K562 (cell line): ENCODE data around the gene ITPK1. TPM values are rescaled to one million over a fixed set of nuclear protein-coding genes. Genes with fewer than 3 reads are reported as not detected.

Source experiments
- CBX8 ChIP-seq: fragments of 200-600 bp; sonication (generic); IDR thresholded peaks from 2 replicates; pipeline ENCODE4 v1.6.1; 2012; ENCODE audit warnings: borderline replicate concordance, mixed run types, low read depth, mild to moderate bottlenecking, moderate library complexity, mixed read lengths, low read length, control low read depth, inconsistent platforms; ENCODE audit not compliant: poor library complexity, severe bottlenecking; ENCODE audit errors: extremely low read depth
- CHD1 ChIP-seq: fragments of 200-600 bp; sonication (generic); IDR thresholded peaks from one replicate; pipeline ENCODE4 v1.6.1; 2012; ENCODE audit warnings: mild to moderate bottlenecking, moderate library complexity, low read length, inconsistent platforms
- MAZ ChIP-seq, 2 experiments: fragments of 450-650 bp in 1 of 2; sonication (generic) in 1 of 2; formaldehyde crosslinking; IDR thresholded peaks in 1 of 2; conservative IDR thresholded peaks in 1 of 2; 2 replicates each; pipeline versions ENCODE4 v1.4.0 to v1.5.0; 2020; ENCODE audit warnings: mild to moderate bottlenecking in 1 of 2, missing genetic modification reagents in 1 of 2
- NONO ChIP-seq, 2 experiments: fragments of 200-400 bp in 1 of 2; fragments of 450-650 bp in 1 of 2; formaldehyde crosslinking in 1 of 2; IDR thresholded peaks; 2 replicates each; pipeline ENCODE4 v1.6.1; 2017; ENCODE audit warnings: low read depth in 2 of 2, mild to moderate bottlenecking in 2 of 2, moderate library complexity in 2 of 2, low read length in 1 of 2
- RCOR1 ChIP-seq, 2 experiments: IDR thresholded peaks; 2 replicates each; pipeline ENCODE4 v1.6.1; 2012; ENCODE audit warnings: low read depth in 2 of 2, low read length in 2 of 2, borderline replicate concordance in 1 of 2, improper control_type of control experiment in 1 of 2
- RNF219 ChIP-seq: fragments of 250-450 bp; sonication (Bioruptor Pico); IDR thresholded peaks from 2 replicates; pipeline ENCODE4 v1.5.0; 2022; ENCODE audit warnings: mild to moderate bottlenecking
- TRIM28 ChIP-seq: fragments of 450-650 bp; IDR thresholded peaks from 2 replicates; pipeline ENCODE4 v1.6.1; 2017
- ZSCAN32 ChIP-seq: fragments of 450-650 bp; formaldehyde crosslinking; IDR thresholded peaks from 2 replicates; pipeline ENCODE4 v1.4.0; 2020; ENCODE audit warnings: mild to moderate bottlenecking, moderate library complexity
- polyA plus RNA-seq, 8 experiments: library from polyadenylated mRNA; depleted of rRNA in 4 of 8; stranded (reverse) in 5 of 8; unstranded in 3 of 8; fragments of >200 nt; fragmentation: Nextera tagmentation in 2 of 8; fragmentation: Illumina TruSeq in 1 of 8; extraction: Ambion mirVana in 2 of 8; extraction: Trizol in 1 of 8; gene quantifications; 2 replicates each; pipeline versions ENCODE4 v1.2.1 to v1.2.3, GENCODE V29; 2011 to 2014; ENCODE audit warnings: inconsistent platforms in 1 of 8, missing spikeins in 1 of 8
- total RNA-seq, 7 experiments: library from RNA; depleted of rRNA in 6 of 7; stranded (reverse); fragments of >200 nt in 6 of 7; fragmentation: Illumina TruSeq in 2 of 7; extraction: Trizol in 2 of 7; gene quantifications; 2 replicates each; pipeline versions ENCODE4 v1.2.1 to v1.2.3, GENCODE V29; 2011 to 2021; ENCODE audit warnings: low replicate concordance in 1 of 7
- TF ChIP-seq, protein P1 (sequence below): IDR thresholded peaks from 3 replicates; pipeline ENCODE4 v1.6.1; 2011; ENCODE audit warnings: borderline replicate concordance, mild to moderate bottlenecking, moderate library complexity; ENCODE audit not compliant: insufficient read length; ENCODE audit errors: extremely low read depth

The ITPK1 gene
- total and polyA plus RNA-seq, 9 of the 15 experiments (the other 6 are each of a cell fraction or from before 2014, with no cell fraction given), result 1.2 to 39.2 (median 23.0) TPM

DNA sequence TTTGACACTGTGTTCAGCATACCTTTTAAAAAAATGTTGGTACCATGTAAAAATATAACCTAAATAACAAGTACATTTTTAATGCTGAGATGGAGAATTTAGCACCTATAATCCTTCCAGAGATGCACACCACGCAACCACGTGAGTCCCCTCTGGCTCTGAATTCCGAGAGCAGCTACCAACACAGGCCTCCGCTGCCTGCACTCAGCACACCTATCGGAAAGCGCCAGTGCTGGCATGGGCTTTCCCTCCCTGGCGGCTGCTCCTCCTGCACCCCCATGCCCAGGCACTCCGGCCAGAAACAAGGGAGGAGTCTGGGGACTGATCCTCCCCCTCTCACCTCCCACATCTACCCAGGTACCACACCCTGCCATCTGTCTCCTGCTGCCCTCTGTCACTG is 47.0 kb downstream of the ITPK1 start (continued):
- TF ChIP-seq MAZ (CRISPR knock-in tag; conservative IDR thresholded peaks at IDR 0.05 in 1 of 2, IDR thresholded peaks at IDR 0.05 in 1 of 2) (no peak), ZSCAN32 (no peak), CHD1 (no peak), RCOR1 (IDR thresholded peaks at IDR 0.05; ENCODE audit: borderline replicate concordance in 1 of 2, low read depth in 2 of 2, low read length in 2 of 2) (no peak), TRIM28 (no peak), RNF219 (CRISPR knock-in tag) (no peak), CBX8 (no peak), NONO (IDR thresholded peaks at IDR 0.05; ENCODE audit: low read depth in 2 of 2, low read length in 1 of 2) (no peak)
- TF ChIP-seq, protein P1, sequence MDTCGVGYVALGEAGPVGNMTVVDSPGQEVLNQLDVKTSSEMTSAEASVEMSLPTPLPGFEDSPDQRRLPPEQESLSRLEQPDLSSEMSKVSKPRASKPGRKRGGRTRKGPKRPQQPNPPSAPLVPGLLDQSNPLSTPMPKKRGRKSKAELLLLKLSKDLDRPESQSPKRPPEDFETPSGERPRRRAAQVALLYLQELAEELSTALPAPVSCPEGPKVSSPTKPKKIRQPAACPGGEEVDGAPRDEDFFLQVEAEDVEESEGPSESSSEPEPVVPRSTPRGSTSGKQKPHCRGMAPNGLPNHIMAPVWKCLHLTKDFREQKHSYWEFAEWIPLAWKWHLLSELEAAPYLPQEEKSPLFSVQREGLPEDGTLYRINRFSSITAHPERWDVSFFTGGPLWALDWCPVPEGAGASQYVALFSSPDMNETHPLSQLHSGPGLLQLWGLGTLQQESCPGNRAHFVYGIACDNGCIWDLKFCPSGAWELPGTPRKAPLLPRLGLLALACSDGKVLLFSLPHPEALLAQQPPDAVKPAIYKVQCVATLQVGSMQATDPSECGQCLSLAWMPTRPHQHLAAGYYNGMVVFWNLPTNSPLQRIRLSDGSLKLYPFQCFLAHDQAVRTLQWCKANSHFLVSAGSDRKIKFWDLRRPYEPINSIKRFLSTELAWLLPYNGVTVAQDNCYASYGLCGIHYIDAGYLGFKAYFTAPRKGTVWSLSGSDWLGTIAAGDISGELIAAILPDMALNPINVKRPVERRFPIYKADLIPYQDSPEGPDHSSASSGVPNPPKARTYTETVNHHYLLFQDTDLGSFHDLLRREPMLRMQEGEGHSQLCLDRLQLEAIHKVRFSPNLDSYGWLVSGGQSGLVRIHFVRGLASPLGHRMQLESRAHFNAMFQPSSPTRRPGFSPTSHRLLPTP, result no peak
